Testis (tissue), 2 donors: Measurements from ENCODE around the gene TBC1D24.

Experiments used
- POLR2A ChIP-seq: fragments of 450-650 bp; IDR thresholded peaks from one replicate; pipeline ENCODE4 v1.6.1; 2017; ENCODE audit warnings: antibody characterized with exemption, mild to moderate bottlenecking, moderate library complexity
- TF ChIP-seq, protein P1 (sequence below), 3 experiments: fragments of 450-650 bp in 2 of 3; fragments of 200-600 bp in 1 of 3; sonication (generic) in 1 of 3; IDR thresholded peaks; one replicate each; pipeline ENCODE4 v1.5.1; 2016 to 2019; ENCODE audit warnings: antibody characterized with exemption in 3 of 3, mild to moderate bottlenecking in 2 of 3, moderate library complexity in 1 of 3

DNA sequence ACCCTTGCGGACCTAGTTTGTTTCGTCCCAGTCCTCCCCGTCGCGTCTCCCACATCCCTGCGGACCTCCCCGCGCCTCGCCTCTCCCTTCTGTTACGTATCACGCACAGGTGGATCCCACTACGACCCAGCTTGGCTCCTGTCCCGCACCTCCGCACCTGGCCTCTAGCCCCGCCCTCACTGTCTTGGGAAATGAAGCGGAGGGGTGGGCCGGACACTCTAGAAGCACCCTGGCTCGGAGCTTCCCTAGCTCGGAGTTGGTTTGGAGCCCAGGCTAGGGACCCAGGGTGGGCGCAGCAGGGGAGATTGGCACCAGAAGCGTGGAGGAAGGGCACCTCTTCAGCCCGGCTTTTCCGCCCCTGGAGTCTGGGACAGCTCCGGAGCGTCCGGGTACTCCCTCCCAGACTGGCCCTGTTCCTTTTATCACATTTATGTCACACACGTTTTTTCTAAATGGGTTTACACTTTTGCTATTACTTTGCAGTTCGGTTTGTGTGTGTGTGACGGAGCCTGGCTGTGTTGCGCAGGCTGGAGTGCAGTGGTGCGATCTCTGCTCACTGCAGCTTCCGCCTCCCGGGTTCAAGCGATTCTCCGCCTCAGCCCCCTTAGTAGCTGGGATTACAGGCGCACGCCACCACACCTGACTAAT lies 57.7 kb downstream of the TBC1D24 start:
- TF ChIP-seq, protein P1, sequence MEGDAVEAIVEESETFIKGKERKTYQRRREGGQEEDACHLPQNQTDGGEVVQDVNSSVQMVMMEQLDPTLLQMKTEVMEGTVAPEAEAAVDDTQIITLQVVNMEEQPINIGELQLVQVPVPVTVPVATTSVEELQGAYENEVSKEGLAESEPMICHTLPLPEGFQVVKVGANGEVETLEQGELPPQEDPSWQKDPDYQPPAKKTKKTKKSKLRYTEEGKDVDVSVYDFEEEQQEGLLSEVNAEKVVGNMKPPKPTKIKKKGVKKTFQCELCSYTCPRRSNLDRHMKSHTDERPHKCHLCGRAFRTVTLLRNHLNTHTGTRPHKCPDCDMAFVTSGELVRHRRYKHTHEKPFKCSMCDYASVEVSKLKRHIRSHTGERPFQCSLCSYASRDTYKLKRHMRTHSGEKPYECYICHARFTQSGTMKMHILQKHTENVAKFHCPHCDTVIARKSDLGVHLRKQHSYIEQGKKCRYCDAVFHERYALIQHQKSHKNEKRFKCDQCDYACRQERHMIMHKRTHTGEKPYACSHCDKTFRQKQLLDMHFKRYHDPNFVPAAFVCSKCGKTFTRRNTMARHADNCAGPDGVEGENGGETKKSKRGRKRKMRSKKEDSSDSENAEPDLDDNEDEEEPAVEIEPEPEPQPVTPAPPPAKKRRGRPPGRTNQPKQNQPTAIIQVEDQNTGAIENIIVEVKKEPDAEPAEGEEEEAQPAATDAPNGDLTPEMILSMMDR (IDR thresholded peaks at IDR 0.05): no peak
- no peak for TF ChIP-seq POLR2A
